ENCODE data around the gene WNT9A. TPM values are rescaled to one million over a fixed set of nuclear protein-coding genes. Genes with fewer than 3 reads are reported as not detected.

The WNT9A gene
- total and polyA plus RNA-seq, 12 donors: 0.18 to 2.9 (median 1.0) TPM

DNA sequence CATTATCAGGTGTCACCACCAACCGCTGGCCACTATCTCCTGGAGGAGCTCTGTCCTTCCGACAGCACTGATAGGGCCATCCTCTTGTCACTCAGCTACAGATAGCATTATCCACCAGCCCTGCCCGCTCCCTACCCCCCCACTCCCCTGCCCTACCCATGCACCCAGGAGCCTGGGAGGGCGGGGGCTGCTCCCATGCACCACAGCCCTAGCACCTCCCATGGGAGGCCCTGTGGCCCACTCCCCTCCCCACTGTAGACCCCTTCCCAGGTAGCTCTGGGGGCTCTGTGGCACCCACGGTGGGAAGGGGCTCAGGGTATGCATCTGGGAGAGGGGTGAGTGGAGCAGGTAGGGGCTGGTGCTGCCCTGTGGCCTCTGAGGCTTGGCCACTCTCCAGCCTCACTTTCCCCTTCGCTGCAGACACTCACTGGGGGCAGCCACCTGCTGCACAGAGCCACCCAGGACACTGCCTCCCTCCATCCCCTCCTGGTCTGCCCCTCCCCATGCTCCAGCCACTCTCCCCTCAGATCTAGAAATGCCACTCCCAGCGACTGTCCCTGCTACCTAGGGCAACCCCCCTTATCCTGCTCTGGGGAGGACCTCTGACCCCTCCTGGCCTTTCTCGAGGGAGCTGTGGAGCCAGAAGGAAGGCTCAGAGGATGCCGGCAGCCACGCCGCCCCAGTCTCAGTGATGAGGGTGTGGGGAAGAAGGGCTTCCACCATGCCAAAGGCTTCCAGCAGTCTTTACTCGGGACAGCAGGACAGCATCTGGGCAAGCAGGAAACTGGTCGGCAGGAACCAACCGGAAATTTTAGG, 58.5 kb downstream of the WNT9A start:
- peak in 3 of 7 donors; percentile 14 to 41 (median 15) for DNase-seq
- intact Hi-C loops (cut with DNase I): no loop called here
- peaks cover 0 to 8% of the 10 kb centered on the region in 2 donors for H3K4me1 ChIP-seq (replicated peaks in 1 of 2)
- no peak overlapping the region for H3K27ac ChIP-seq
- H3K27me3 ChIP-seq: peaks cover 6% of the 10 kb centered on the region
- TF ChIP-seq, protein P1, sequence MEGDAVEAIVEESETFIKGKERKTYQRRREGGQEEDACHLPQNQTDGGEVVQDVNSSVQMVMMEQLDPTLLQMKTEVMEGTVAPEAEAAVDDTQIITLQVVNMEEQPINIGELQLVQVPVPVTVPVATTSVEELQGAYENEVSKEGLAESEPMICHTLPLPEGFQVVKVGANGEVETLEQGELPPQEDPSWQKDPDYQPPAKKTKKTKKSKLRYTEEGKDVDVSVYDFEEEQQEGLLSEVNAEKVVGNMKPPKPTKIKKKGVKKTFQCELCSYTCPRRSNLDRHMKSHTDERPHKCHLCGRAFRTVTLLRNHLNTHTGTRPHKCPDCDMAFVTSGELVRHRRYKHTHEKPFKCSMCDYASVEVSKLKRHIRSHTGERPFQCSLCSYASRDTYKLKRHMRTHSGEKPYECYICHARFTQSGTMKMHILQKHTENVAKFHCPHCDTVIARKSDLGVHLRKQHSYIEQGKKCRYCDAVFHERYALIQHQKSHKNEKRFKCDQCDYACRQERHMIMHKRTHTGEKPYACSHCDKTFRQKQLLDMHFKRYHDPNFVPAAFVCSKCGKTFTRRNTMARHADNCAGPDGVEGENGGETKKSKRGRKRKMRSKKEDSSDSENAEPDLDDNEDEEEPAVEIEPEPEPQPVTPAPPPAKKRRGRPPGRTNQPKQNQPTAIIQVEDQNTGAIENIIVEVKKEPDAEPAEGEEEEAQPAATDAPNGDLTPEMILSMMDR (IDR thresholded peaks at IDR 0.05): no peak
- H3K9me3 ChIP-seq (replicated peaks in 1 of 3): no peaks in the 10 kb centered on the region
- H3K36me3 ChIP-seq (replicated peaks in 1 of 2): no peaks in the 10 kb centered on the region
- 68 to 76% (median 71%) methylated on average over 11 to 14 of the region's 14 CpGs for WGBS, 4 donors
- H3K4me3 ChIP-seq: no peak overlapping the region

DNA sequence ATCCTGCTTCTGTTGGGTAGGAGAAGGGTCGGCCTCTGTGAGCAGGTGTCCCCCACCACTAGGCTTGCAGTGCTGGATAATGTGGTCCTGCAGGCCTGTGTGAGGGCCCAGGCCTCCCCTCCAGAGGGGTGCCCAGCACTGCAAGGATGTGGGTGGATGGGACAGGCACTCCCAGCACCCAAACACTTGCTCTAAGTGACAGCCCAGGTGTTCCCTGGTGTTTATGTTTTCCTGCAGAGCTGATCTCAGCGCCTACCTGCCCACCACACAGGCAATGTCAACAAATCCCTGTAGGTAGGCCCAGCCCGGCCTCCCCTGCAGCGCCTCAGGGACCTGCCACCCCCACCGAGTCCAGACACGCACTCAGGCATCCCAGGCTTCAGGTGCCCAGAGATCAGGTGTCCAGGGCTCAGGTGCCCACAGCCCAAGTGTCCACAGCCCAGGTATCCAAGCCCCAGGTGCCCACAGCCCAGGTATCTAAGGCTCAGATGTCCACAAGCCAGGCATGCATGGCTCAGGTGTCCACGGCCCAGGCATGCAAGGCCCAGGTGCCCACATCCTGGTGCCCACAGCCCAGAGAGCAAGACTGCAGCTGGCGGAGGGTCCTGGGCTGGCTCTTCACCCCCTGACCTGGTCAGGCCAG, 59.2 kb downstream of the WNT9A start:
- peak overlapping the region in 1 of 5 donors; percentile 90 for H3K27ac ChIP-seq

DNA sequence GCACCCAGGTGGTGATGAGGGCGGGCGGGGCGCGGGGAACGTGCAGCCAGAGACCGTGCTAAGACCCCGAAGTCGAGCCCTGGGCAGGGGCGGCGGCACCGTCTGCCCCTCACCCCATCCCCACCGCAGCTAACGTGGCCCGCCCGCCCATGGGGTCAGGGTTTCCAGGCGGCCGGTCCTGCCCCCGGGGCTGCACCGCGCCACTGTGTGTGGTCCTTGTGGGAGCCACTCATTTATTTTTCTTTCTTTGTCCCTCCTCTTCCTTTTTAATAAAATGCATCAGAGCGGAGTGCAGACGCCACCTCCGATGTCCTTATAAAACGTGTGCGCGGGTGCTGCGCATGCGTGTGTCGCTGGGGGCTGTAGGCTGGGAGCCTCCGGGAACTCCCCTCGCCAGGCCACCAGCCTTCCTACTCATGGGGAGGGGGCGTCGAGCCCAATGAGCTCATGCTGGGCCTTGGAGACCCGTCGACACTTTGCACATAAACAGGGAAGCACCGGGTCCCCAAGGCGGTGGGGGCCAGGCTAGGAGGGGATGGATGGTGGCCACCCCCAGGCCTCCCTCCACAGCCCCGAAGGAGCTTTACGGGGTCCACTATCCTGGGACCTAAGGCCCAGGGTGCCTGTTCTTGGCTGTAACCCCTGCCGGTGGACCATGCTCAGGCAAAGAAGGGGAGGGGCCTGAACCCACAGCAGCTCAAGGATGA, 59.9 kb downstream of the WNT9A start:
- 21 to 36% (median 23%) methylated on average over 22 to 40 of the region's 40 CpGs for WGBS, 4 donors
- Histone ChIP-seq H3K27ac (peak overlapping the region in 3 of 5 donors; percentile 63 to 90 (median 64)), H3K4me3 (peak overlapping the region in 1 of 4 donors; percentile 60), H3K9me3 (replicated peaks in 1 of 3) (no peaks in the 10 kb centered on the region), H3K27me3 (peaks cover 6% of the 10 kb centered on the region), H3K4me1 (replicated peaks in 1 of 2) (peaks cover 0 to 8% of the 10 kb centered on the region in 2 donors), H3K36me3 (replicated peaks in 1 of 2) (no peaks in the 10 kb centered on the region)
- TF ChIP-seq, protein P1 (IDR thresholded peaks at IDR 0.05): no peak
- TF ChIP-seq POLR2A (IDR thresholded peaks at IDR 0.05): no peak
- intact Hi-C loops (cut with DNase I): no loop called here
- DNase-seq: peak in 5 of 7 donors; percentile 25 to 77 (median 42)

More for the DNA sequence above, 59.2 kb downstream of the WNT9A start:
- whole genome bisulfite sequencing, 4 donors: 81 to 100% (median 91%) methylated on average over 2 to 8 of the region's 8 CpGs
- Histone ChIP-seq H3K9me3 (replicated peaks in 1 of 3) (no peaks in the 10 kb centered on the region), H3K4me1 (replicated peaks in 1 of 2) (peaks cover 0 to 8% of the 10 kb centered on the region in 2 donors), H3K36me3 (replicated peaks in 1 of 2) (no peaks in the 10 kb centered on the region), H3K27me3 (peaks cover 6% of the 10 kb centered on the region), H3K4me3 (no peak overlapping the region)
- DNase-seq: peak in 1 of 7 donors; percentile 14
- TF ChIP-seq, protein P1 (IDR thresholded peaks at IDR 0.05): no peak
- TF ChIP-seq POLR2A (IDR thresholded peaks at IDR 0.05): no peak
- intact Hi-C loops (cut with DNase I): no loop called here
